Measurements from ENCODE around the gene OR10H1.

OR10H1 gene

DNA sequence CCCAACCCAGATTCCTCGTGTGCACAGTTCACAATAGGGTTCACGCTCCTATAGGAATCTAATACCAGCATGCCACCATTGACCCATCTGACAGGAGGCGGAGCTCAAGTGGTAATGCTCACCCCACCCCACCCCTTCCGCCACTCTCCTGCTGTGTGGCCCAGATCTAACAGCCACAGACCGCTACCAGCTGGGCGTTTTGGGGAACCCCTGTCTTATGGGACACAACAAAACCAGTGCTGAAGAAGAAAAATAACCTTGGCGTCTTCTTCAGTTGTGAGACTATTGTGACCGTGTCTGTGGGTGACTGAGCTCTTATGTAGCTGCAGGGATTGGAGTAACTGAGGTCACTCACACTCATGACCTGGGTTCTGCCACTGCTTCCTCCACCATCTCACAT, 5.2 kb upstream of the OR10H1 start:
- Histone ChIP-seq H2AK5ac (ENCODE audit: low read depth, low read length) (no peak overlapping the region), H3K79me1 (ENCODE audit: low read depth, low read length) (no peaks in the 10 kb centered on the region), H3K4me3 (ENCODE audit: low read length in 2 of 2) (no peak overlapping the region), H3K14ac (ENCODE audit: low read length) (no peak overlapping the region), H4K8ac (ENCODE audit: low read depth, low read length) (no peak overlapping the region), H2AFZ (ENCODE audit: low read length) (no peak overlapping the region), H3K4ac (ENCODE audit: low read length) (no peak overlapping the region), H3K27me3 (ENCODE audit: control insufficient read depth in 3 of 3, insufficient read depth in 3 of 3, low read depth in 1 of 3, low read length in 3 of 3) (no peaks in the 10 kb centered on the region), H3K36me3 (replicated peaks in 1 of 2; ENCODE audit: control insufficient read depth in 2 of 2, insufficient read depth in 2 of 2, low read length in 2 of 2) (no peaks in the 10 kb centered on the region), H3K9ac (ENCODE audit: low read depth, low read length, poor library complexity) (no peak overlapping the region), H3K18ac (ENCODE audit: low read length) (no peak overlapping the region), H3K23ac (ENCODE audit: low read depth, low read length, poor library complexity) (no peak overlapping the region), H3K9me3 (replicated peaks in 1 of 2; ENCODE audit: control insufficient read depth in 2 of 2, insufficient read depth in 1 of 2, low read depth in 1 of 2, low read length in 2 of 2) (peaks cover 0 to 11% of the 10 kb centered on the region in 2 donors), H2BK15ac (ENCODE audit: low read length) (no peak overlapping the region), H2BK120ac (ENCODE audit: low read depth, low read length) (no peak overlapping the region), H3K4me1 (ENCODE audit: control insufficient read depth in 2 of 2, insufficient read depth in 1 of 2, low read depth in 1 of 2, low read length in 2 of 2) (no peaks in the 10 kb centered on the region), H3K27ac (replicated peaks; ENCODE audit: low read length) (no peak overlapping the region), H3K4me2 (ENCODE audit: insufficient read depth, low read length, poor library complexity, severe bottlenecking) (no peak overlapping the region), H2BK12ac (ENCODE audit: low read length) (no peak overlapping the region), H4K91ac (ENCODE audit: low read depth, low read length, poor library complexity) (no peak overlapping the region), H2BK5ac (ENCODE audit: low read length) (no peak overlapping the region)
- no peak for DNase-seq (ENCODE audit: low spot score)
- WGBS, 2 donors (ENCODE audit: extremely low coverage in 2 of 2, insufficient read length in 2 of 2, insufficient replicate concordance in 1 of 2) = no CpG with 5 or more reads among the region's 8 CpGs

DNA sequence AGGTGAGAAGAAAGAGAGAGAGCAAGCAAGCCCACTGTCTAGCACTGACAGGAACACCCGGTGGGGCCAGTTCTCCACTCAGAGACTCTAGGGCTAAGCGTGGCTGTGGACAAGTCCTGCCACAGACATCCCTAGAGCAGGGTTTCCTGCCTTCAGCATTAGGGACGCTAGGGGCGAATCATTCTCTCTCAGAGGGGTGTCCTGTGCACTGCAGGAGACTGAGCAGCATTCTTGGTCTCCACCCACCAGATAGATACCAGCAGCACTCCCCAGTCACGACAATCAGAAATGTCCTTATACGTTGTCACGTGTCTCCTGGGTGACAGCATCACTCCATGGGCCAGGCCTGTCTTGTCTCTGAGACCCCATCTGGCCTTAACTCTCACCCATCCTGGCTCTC, 1.5 kb downstream of the OR10H1 start:
- Histone ChIP-seq H3K23ac (ENCODE audit: low read depth, low read length, poor library complexity) (no peak overlapping the region), H2AFZ (ENCODE audit: low read length) (no peak overlapping the region), H3K18ac (ENCODE audit: low read length) (no peak overlapping the region), H3K36me3 (replicated peaks in 1 of 2; ENCODE audit: control insufficient read depth in 2 of 2, insufficient read depth in 2 of 2, low read length in 2 of 2) (no peaks in the 10 kb centered on the region), H2BK5ac (ENCODE audit: low read length) (no peak overlapping the region), H2AK5ac (ENCODE audit: low read depth, low read length) (no peak overlapping the region), H2BK120ac (ENCODE audit: low read depth, low read length) (no peak overlapping the region), H4K8ac (ENCODE audit: low read depth, low read length) (no peak overlapping the region), H2BK12ac (ENCODE audit: low read length) (no peak overlapping the region), H3K9ac (ENCODE audit: low read depth, low read length, poor library complexity) (no peak overlapping the region), H3K4me3 (ENCODE audit: low read length in 2 of 2) (no peak overlapping the region), H3K9me3 (replicated peaks in 1 of 2; ENCODE audit: control insufficient read depth in 2 of 2, insufficient read depth in 1 of 2, low read depth in 1 of 2, low read length in 2 of 2) (peaks cover 0 to 17% of the 10 kb centered on the region in 2 donors), H4K91ac (ENCODE audit: low read depth, low read length, poor library complexity) (no peak overlapping the region), H3K79me1 (ENCODE audit: low read depth, low read length) (no peaks in the 10 kb centered on the region), H3K4me1 (ENCODE audit: control insufficient read depth in 2 of 2, insufficient read depth in 1 of 2, low read depth in 1 of 2, low read length in 2 of 2) (no peaks in the 10 kb centered on the region), H3K27me3 (ENCODE audit: control insufficient read depth in 3 of 3, insufficient read depth in 3 of 3, low read depth in 1 of 3, low read length in 3 of 3) (peaks cover 0 to 3% (median 0%) of the 10 kb centered on the region in 3 experiments), H2BK15ac (ENCODE audit: low read length) (no peak overlapping the region), H3K4ac (ENCODE audit: low read length) (no peak overlapping the region), H3K14ac (ENCODE audit: low read length) (no peak overlapping the region), H3K27ac (replicated peaks; ENCODE audit: low read length) (no peak overlapping the region), H3K4me2 (ENCODE audit: insufficient read depth, low read length, poor library complexity, severe bottlenecking) (no peak overlapping the region)
- DNase-seq (ENCODE audit: low spot score) = no peak
- no CpG with 5 or more reads among the region's 7 CpGs for WGBS, 2 donors (ENCODE audit: extremely low coverage in 2 of 2, insufficient read length in 2 of 2, insufficient replicate concordance in 1 of 2)

DNA sequence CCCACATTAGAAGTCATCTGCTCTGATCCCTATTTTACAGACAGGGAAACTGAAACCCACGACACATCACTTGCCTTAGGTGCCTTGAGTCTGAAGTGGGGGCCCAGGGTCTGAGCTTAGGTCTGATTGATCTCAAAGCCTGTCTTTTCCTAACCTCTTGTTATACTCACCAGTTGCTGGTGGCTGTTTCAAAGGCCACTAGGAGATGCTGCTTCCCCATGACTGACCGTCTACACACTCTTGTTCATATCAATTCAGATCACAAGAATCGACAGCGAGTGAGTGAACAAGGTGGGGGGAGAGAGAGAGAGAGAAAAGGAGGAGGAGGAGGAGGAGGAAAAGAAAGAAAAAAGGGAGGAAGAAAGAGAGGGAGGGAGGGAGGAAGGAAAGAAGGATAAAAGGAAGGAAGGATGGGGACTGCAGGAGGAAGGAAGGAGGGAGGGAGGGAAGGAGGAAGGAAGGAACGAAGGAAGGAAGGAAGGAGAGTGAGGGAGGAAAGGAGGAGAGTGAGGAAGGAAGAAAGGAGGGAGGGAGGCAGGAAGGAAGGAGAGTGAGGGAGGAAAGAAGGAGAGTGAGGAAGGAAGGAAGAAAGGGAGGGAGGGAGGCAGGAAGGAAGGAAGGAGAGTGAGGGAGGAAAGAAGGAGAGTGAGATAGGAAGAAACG, 3.3 kb downstream of the OR10H1 start:
- H3K14ac ChIP-seq (ENCODE audit: low read length) = no peak overlapping the region
- H3K4me3 ChIP-seq (ENCODE audit: low read length in 2 of 2) = no peak overlapping the region
- no peak for DNase-seq (ENCODE audit: low spot score)
- H3K4ac ChIP-seq (ENCODE audit: low read length) = no peak overlapping the region
- no peaks in the 10 kb centered on the region for H3K4me1 ChIP-seq (ENCODE audit: control insufficient read depth in 2 of 2, insufficient read depth in 1 of 2, low read depth in 1 of 2, low read length in 2 of 2)
- WGBS, 2 donors (ENCODE audit: extremely low coverage in 2 of 2, insufficient read length in 2 of 2, insufficient replicate concordance in 1 of 2) = 100% methylated on average over 2 of the region's 6 CpGs; no CpG with 5 or more reads in 1 of the 2 donors
- H3K18ac ChIP-seq (ENCODE audit: low read length) = no peak overlapping the region
- no peak overlapping the region for H2BK12ac ChIP-seq (ENCODE audit: low read length)
- peaks cover 0 to 3% (median 0%) of the 10 kb centered on the region in 3 experiments for H3K27me3 ChIP-seq (ENCODE audit: control insufficient read depth in 3 of 3, insufficient read depth in 3 of 3, low read depth in 1 of 3, low read length in 3 of 3)
- H2AK5ac ChIP-seq (ENCODE audit: low read depth, low read length) = no peak overlapping the region
- H3K4me2 ChIP-seq (ENCODE audit: insufficient read depth, low read length, poor library complexity, severe bottlenecking) = no peak overlapping the region
- H3K36me3 ChIP-seq (replicated peaks in 1 of 2; ENCODE audit: control insufficient read depth in 2 of 2, insufficient read depth in 2 of 2, low read length in 2 of 2) = no peaks in the 10 kb centered on the region
- peaks cover 0 to 24% of the 10 kb centered on the region in 2 donors for H3K9me3 ChIP-seq (replicated peaks in 1 of 2; ENCODE audit: control insufficient read depth in 2 of 2, insufficient read depth in 1 of 2, low read depth in 1 of 2, low read length in 2 of 2)
- no peak overlapping the region for H2BK5ac ChIP-seq (ENCODE audit: low read length)
- no peak overlapping the region for H3K27ac ChIP-seq (replicated peaks; ENCODE audit: low read length)
- H3K79me1 ChIP-seq (ENCODE audit: low read depth, low read length) = no peaks in the 10 kb centered on the region
- no peak overlapping the region for H4K8ac ChIP-seq (ENCODE audit: low read depth, low read length)
- no peak overlapping the region for H2BK15ac ChIP-seq (ENCODE audit: low read length)
- no peak overlapping the region for H2BK120ac ChIP-seq (ENCODE audit: low read depth, low read length)
- H4K91ac ChIP-seq (ENCODE audit: low read depth, low read length, poor library complexity) = no peak overlapping the region
- no peak overlapping the region for H2AFZ ChIP-seq (ENCODE audit: low read length)
- H3K9ac ChIP-seq (ENCODE audit: low read depth, low read length, poor library complexity) = no peak overlapping the region
- no peak overlapping the region for H3K23ac ChIP-seq (ENCODE audit: low read depth, low read length, poor library complexity)

GRCh38 chr19:15811476-15811875, 4.0 kb downstream of the OR10H1 start:
- H2BK15ac ChIP-seq (ENCODE audit: low read length) = no peak overlapping the region
- H2AFZ ChIP-seq (ENCODE audit: low read length) = no peak overlapping the region
- no peaks in the 10 kb centered on the region for H3K4me1 ChIP-seq (ENCODE audit: control insufficient read depth in 2 of 2, insufficient read depth in 1 of 2, low read depth in 1 of 2, low read length in 2 of 2)
- H2AK5ac ChIP-seq (ENCODE audit: low read depth, low read length) = no peak overlapping the region
- H3K4ac ChIP-seq (ENCODE audit: low read length) = no peak overlapping the region
- H3K14ac ChIP-seq (ENCODE audit: low read length) = peak overlapping the region; percentile 42
- no peak overlapping the region for H3K27ac ChIP-seq (replicated peaks; ENCODE audit: low read length)
- H3K9me3 ChIP-seq (replicated peaks in 1 of 2; ENCODE audit: control insufficient read depth in 2 of 2, insufficient read depth in 1 of 2, low read depth in 1 of 2, low read length in 2 of 2) = peaks cover 0 to 24% of the 10 kb centered on the region in 2 donors
- no peaks in the 10 kb centered on the region for H3K79me1 ChIP-seq (ENCODE audit: low read depth, low read length)
- H2BK5ac ChIP-seq (ENCODE audit: low read length) = no peak overlapping the region
- no peak overlapping the region for H3K4me2 ChIP-seq (ENCODE audit: insufficient read depth, low read length, poor library complexity, severe bottlenecking)
- no CpG with 5 or more reads among the region's 4 CpGs for WGBS, 2 donors (ENCODE audit: extremely low coverage in 2 of 2, insufficient read length in 2 of 2, insufficient replicate concordance in 1 of 2)
- H3K18ac ChIP-seq (ENCODE audit: low read length) = no peak overlapping the region
- H3K27me3 ChIP-seq (ENCODE audit: control insufficient read depth in 3 of 3, insufficient read depth in 3 of 3, low read depth in 1 of 3, low read length in 3 of 3) = peaks cover 0 to 3% (median 0%) of the 10 kb centered on the region in 3 experiments
- H3K36me3 ChIP-seq (replicated peaks in 1 of 2; ENCODE audit: control insufficient read depth in 2 of 2, insufficient read depth in 2 of 2, low read length in 2 of 2) = no peaks in the 10 kb centered on the region
- H4K8ac ChIP-seq (ENCODE audit: low read depth, low read length) = no peak overlapping the region
- no peak overlapping the region for H3K9ac ChIP-seq (ENCODE audit: low read depth, low read length, poor library complexity)
- H2BK12ac ChIP-seq (ENCODE audit: low read length) = no peak overlapping the region
- no peak overlapping the region for H2BK120ac ChIP-seq (ENCODE audit: low read depth, low read length)
- no peak overlapping the region for H4K91ac ChIP-seq (ENCODE audit: low read depth, low read length, poor library complexity)
- no peak overlapping the region for H3K23ac ChIP-seq (ENCODE audit: low read depth, low read length, poor library complexity)
- DNase-seq (ENCODE audit: low spot score) = no peak
- no peak overlapping the region for H3K4me3 ChIP-seq (ENCODE audit: low read length in 2 of 2)
